DMS114 treated with DMSO at 0.1 percent for 48 hours (cell line): ENCODE measurements around the gene PDK2.

Experiments used
- DNase-seq: peaks from one replicate; lab custom pipeline; 2025; ENCODE audit not compliant: unreplicated experiment; lab: John Stamatoyannopoulos, UW

Gene PDK2

GRCh38 chr17:50115756-50116155, 20.6 kb downstream of the PDK2 start:
- no peak for DNase-seq

- no peak for DNase-seq
Measured at GRCh38 chr17:50117202-50118051, 22.3 kb downstream of the PDK2 start.

GRCh38 chr17:50118076-50118827, 23.1 kb downstream of the PDK2 start:
- DNase-seq, result no peak

GRCh38 chr17:50118828-50119218, 23.7 kb downstream of the PDK2 start:
- DNase-seq, result no peak

GRCh38 chr17:50120475-50121253, 25.5 kb downstream of the PDK2 start:
- DNase-seq, result no peak

GRCh38 chr17:50122945-50123344, 27.8 kb downstream of the PDK2 start:
- no peak for DNase-seq

- no peak for DNase-seq
Measured at GRCh38 chr17:50123649-50124349, 28.6 kb downstream of the PDK2 start.

- no peak for DNase-seq
Measured at GRCh38 chr17:50125420-50125997, 30.4 kb downstream of the PDK2 start.

GRCh38 chr17:50127697-50128361, 32.7 kb downstream of the PDK2 start:
- DNase-seq, result no peak

GRCh38 chr17:50128441-50129352, 33.5 kb downstream of the PDK2 start:
- DNase-seq, result no peak

- no peak for DNase-seq
Measured at GRCh38 chr17:50129353-50129727, 34.2 kb downstream of the PDK2 start.

- DNase-seq, result no peak
Measured at GRCh38 chr17:50129728-50130558, 34.8 kb downstream of the PDK2 start, which contains the start of gene SAMD14. Gene SAMD14 (minus strand): TSS chr17:50130160. CDS start chr17:50124959, 5,201 bp downstream.

GRCh38 chr17:50130559-50131305, 35.6 kb downstream of the PDK2 start:
- DNase-seq, result no peak

GRCh38 chr17:50132104-50132794, 37.1 kb downstream of the PDK2 start:
- DNase-seq, result no peak

- DNase-seq, result no peak
Measured at GRCh38 chr17:50133028-50133768, 38.0 kb downstream of the PDK2 start.

- DNase-seq, result no peak
Measured at GRCh38 chr17:50133769-50134099, 38.6 kb downstream of the PDK2 start.
